ENCODE data around the gene HTATIP2.

GRCh38 chr11:20407344-20407743, 43.8 kb downstream of the HTATIP2 start:
- TF ChIP-seq CTCF (IDR thresholded peaks at IDR 0.05; ENCODE audit: poor library complexity) (no peak), EZH2 (IDR thresholded peaks at IDR 0.05; ENCODE audit: borderline replicate concordance) (no peak)

All from hepatocyte (in vitro differentiated cells).